Left ventricle myocardium inferior (tissue), 1 donor: ENCODE measurements around the gene SLC38A1. TPM values are rescaled to one million over a fixed set of nuclear protein-coding genes. Genes with fewer than 3 reads are reported as not detected.

Source experiments
- DNase-seq: peaks from one replicate; pipeline ENCODE4 v3.0.0-alpha.2; 2020
- H3K27ac ChIP-seq: fragments of 200-600 bp; replicated peaks from 2 replicates; pipeline ENCODE4 v1.8.0; 2021
- H3K27me3 ChIP-seq: fragments of 200-600 bp; 2 replicates; pipeline ENCODE4 v1.8.0; 2021; ENCODE audit warnings: low read depth
- H3K36me3 ChIP-seq: fragments of 200-600 bp; 2 replicates; pipeline ENCODE4 v1.8.0; 2021
- H3K4me1 ChIP-seq: fragments of 200-600 bp; 2 replicates; pipeline ENCODE4 v1.8.0; 2021
- H3K4me3 ChIP-seq: fragments of 200-600 bp; 2 replicates; pipeline ENCODE4 v1.8.0; 2021; ENCODE audit warnings: mild to moderate bottlenecking, moderate library complexity
- H3K9me3 ChIP-seq: fragments of 200-600 bp; replicated peaks from 2 replicates; pipeline ENCODE4 v1.8.0; 2021
- intact Hi-C: fragments of 100-400 bp; cut with micrococcal nuclease; formaldehyde crosslinking; loops from one replicate; pipeline ENCODE4 v1.11.0; 2022
- total RNA-seq: library from RNA; stranded (reverse); fragmentation: NEBNext Ultra II Directional; extraction: Animal tissue kit (Norgen Biotek cat#: 25700); gene quantifications from one replicate; pipeline ENCODE4 v1.2.1, GENCODE V29; 2021
- TF ChIP-seq, protein P1 (sequence below): fragments of 200-600 bp; IDR thresholded peaks from 2 replicates; pipeline ENCODE4 v1.8.0; 2021; ENCODE audit warnings: antibody characterized with exemption, mild to moderate bottlenecking, borderline replicate concordance
- donor health status: DM: no; HTN: yes; CAD: no; lungs with severe emphysema.

The SLC38A1 gene
- total RNA-seq, 1 donor from 2014 or later: 134 TPM

DNA sequence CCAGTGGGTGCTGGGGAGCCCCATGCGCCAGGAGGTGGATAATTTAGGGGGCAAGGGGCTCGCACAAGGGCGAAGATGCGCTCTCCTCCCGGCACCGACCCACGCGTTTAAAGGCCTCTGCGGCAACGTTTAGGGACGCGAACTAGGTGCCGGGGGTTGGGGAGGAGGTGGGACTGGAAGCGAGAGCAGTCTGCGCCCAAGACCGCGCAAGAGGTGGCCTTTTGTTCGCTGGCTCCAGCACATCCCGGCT is 1.3 kb downstream of the SLC38A1 start:
- H3K4me3 ChIP-seq: peak overlapping the region; percentile 77
- peaks cover 37% of the 10 kb centered on the region for H3K27me3 ChIP-seq
- H3K9me3 ChIP-seq: no peaks in the 10 kb centered on the region
- peaks cover 65% of the 10 kb centered on the region for H3K4me1 ChIP-seq
- peak overlapping the region; percentile 86 for H3K27ac ChIP-seq
- TF ChIP-seq, protein P1, sequence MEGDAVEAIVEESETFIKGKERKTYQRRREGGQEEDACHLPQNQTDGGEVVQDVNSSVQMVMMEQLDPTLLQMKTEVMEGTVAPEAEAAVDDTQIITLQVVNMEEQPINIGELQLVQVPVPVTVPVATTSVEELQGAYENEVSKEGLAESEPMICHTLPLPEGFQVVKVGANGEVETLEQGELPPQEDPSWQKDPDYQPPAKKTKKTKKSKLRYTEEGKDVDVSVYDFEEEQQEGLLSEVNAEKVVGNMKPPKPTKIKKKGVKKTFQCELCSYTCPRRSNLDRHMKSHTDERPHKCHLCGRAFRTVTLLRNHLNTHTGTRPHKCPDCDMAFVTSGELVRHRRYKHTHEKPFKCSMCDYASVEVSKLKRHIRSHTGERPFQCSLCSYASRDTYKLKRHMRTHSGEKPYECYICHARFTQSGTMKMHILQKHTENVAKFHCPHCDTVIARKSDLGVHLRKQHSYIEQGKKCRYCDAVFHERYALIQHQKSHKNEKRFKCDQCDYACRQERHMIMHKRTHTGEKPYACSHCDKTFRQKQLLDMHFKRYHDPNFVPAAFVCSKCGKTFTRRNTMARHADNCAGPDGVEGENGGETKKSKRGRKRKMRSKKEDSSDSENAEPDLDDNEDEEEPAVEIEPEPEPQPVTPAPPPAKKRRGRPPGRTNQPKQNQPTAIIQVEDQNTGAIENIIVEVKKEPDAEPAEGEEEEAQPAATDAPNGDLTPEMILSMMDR: no peak
- H3K36me3 ChIP-seq: no peaks in the 10 kb centered on the region
- intact Hi-C loops: loop anchor here (10.0 kb wide), 1 partner anchor 63 kb away; no protein-coding TSS in a partner anchor
- DNase-seq: no peak

DNA sequence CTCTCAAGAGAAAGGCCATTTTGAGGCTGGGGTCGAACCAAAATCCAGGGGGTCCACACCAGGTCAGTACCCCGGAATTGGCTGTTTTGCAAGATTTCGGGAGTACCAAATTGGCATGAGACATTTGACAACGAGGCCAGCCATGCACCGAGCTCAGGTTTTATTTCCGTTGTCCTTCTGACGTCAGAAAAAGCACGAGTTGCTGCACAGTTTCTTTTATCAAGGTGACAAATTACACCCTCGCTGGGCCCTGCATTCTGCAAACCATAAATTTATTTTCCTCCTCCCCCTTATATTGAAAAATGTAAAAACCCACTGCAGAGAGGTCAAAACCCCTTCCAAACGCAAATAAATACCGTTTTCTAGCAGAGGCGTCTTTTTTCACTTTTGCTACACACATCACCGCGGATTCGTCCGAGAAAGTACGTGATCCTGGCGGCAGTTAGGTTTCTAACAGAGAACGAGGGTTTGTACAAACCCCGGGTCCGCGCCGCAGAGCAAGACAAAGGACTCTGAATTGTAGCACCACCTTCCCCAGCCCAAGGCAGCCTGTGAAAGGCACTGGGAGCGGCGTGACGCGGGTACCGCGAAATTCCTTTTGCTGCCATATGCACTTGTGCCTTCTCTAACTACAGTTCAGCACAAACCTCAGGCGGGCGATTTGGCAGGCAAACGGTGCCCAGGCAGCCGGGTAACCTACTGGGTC is 1.8 kb downstream of the SLC38A1 start:
- intact Hi-C loops: loop anchor here (10.0 kb wide), 1 partner anchor 62 kb away; no protein-coding TSS in a partner anchor
- peak overlapping the region; percentile 86 for H3K27ac ChIP-seq
- H3K36me3 ChIP-seq: no peaks in the 10 kb centered on the region
- peaks cover 37% of the 10 kb centered on the region for H3K27me3 ChIP-seq
- peaks cover 70% of the 10 kb centered on the region for H3K4me1 ChIP-seq
- H3K4me3 ChIP-seq: peak overlapping the region; percentile 77
- H3K9me3 ChIP-seq: no peaks in the 10 kb centered on the region
- peak; percentile 57 for DNase-seq
- TF ChIP-seq, protein P1: no peak

DNA sequence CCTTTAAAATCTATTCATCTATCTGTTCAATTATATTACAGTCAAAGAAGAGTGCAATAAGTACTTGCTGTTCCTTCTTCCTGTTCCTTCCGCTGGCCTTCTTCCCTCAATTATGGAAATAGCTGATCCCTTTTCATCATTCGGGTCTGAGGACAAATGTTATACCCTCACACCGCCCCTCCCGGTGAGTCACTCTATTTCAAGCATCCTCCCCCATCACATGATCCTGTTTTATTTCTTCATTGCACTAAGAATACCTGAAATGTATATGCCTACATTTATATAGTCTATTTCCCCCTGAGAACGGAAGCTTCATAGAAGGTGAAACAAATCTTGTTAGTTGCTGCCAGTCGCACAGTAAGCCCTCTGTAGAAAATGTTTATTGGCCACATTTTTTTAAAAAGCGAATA is 2.5 kb downstream of the SLC38A1 start:
- H3K9me3 ChIP-seq: no peaks in the 10 kb centered on the region
- H3K4me3 ChIP-seq: peak overlapping the region; percentile 77
- peak overlapping the region; percentile 86 for H3K27ac ChIP-seq
- peaks cover 77% of the 10 kb centered on the region for H3K4me1 ChIP-seq
- TF ChIP-seq, protein P1: no peak
- no peaks in the 10 kb centered on the region for H3K36me3 ChIP-seq
- peaks cover 37% of the 10 kb centered on the region for H3K27me3 ChIP-seq
- intact Hi-C loops: loop anchor here (10.0 kb wide), 1 partner anchor 62 kb away; no protein-coding TSS in a partner anchor
- DNase-seq: no peak

DNA sequence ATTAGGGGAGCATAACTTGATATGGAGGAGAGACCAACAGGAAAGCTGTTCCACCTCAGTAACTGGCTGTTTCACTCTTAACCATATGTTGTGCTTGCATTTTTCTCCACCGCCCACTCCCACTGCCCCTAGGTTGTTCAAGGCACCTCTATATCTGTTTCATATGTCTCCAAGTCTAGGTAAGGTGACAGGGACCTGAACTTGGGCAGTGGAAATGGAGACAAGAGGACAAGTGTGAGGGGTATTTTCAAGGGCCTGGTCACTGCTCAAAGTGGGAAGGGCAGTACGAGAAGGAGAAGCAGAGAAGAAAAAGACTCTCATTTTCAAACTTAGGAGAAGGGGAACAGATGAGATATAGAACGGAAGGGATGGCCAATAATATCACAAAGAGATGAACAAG is 3.1 kb downstream of the SLC38A1 start:
- intact Hi-C loops: loop anchor here (10.0 kb wide), 1 partner anchor 61 kb away; no protein-coding TSS in a partner anchor
- DNase-seq: no peak
- Histone ChIP-seq H3K4me1 (peaks cover 83% of the 10 kb centered on the region), H3K4me3 (peak overlapping the region; percentile 77), H3K9me3 (no peaks in the 10 kb centered on the region), H3K36me3 (no peaks in the 10 kb centered on the region), H3K27me3 (peaks cover 37% of the 10 kb centered on the region), H3K27ac (peak overlapping the region; percentile 86)
- TF ChIP-seq, protein P1: no peak

DNA sequence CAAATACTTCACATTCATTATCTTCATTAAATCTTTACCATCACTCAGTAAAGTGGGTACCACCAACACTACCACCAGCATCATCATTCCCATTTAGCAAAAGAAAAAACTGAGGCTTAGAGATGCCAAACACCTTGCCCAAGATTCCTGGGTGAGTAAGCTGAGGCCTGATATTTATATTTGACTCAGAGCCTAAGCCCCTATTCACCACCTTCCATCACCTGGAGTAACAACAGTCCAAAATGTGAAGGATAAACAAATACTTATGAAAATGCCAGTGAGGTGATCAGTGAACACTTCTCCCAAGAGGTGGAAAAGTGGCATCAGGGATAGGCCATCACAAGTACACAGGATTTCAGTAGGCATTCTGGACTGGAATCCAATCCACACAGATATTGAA is 3.7 kb downstream of the SLC38A1 start:
- TF ChIP-seq, protein P1: no peak
- no peaks in the 10 kb centered on the region for H3K36me3 ChIP-seq
- peaks cover 37% of the 10 kb centered on the region for H3K27me3 ChIP-seq
- H3K4me1 ChIP-seq: peaks cover 89% of the 10 kb centered on the region
- no peaks in the 10 kb centered on the region for H3K9me3 ChIP-seq
- H3K4me3 ChIP-seq: peak overlapping the region; percentile 77
- no peak for DNase-seq
- peak overlapping the region; percentile 86 for H3K27ac ChIP-seq
- intact Hi-C loops: loop anchor here (10.0 kb wide), 1 partner anchor 60 kb away; no protein-coding TSS in a partner anchor
